ENCODE measurements around the gene TLR5. TPM values are rescaled to one million over a fixed set of nuclear protein-coding genes. Genes with fewer than 3 reads are reported as not detected.

The TLR5 gene
- polyA plus RNA-seq, 1 donor (not counting 4 experiments of a cell fraction or from before 2014, with no cell fraction given): 1.3 TPM

GRCh38 chr1:223144431-223144830, 1.4 kb upstream of the TLR5 start:
- H3K9me1 ChIP-seq (ENCODE audit: control insufficient read depth, extremely low read depth, insufficient read depth, low read length): no peaks in the 10 kb centered on the region
- peaks cover 6% of the 10 kb centered on the region for H3K4me1 ChIP-seq (ENCODE audit: control insufficient read depth, extremely low read depth, insufficient read depth, low read length)
- TF ChIP-seq, protein P1, sequence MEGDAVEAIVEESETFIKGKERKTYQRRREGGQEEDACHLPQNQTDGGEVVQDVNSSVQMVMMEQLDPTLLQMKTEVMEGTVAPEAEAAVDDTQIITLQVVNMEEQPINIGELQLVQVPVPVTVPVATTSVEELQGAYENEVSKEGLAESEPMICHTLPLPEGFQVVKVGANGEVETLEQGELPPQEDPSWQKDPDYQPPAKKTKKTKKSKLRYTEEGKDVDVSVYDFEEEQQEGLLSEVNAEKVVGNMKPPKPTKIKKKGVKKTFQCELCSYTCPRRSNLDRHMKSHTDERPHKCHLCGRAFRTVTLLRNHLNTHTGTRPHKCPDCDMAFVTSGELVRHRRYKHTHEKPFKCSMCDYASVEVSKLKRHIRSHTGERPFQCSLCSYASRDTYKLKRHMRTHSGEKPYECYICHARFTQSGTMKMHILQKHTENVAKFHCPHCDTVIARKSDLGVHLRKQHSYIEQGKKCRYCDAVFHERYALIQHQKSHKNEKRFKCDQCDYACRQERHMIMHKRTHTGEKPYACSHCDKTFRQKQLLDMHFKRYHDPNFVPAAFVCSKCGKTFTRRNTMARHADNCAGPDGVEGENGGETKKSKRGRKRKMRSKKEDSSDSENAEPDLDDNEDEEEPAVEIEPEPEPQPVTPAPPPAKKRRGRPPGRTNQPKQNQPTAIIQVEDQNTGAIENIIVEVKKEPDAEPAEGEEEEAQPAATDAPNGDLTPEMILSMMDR (optimal IDR thresholded peaks at IDR 0.05 in 1 of 3, IDR thresholded peaks at IDR 0.05 in 1 of 3, conservative IDR thresholded peaks at IDR 0.05 in 1 of 3; ENCODE audit: extremely low read depth in 1 of 3, insufficient read depth in 2 of 3, low read length in 3 of 3): no peak
- no peak for TF ChIP-seq EZH2 (IDR thresholded peaks at IDR 0.05; ENCODE audit: low read length)
- no peak overlapping the region for H3K9ac ChIP-seq (ENCODE audit: control insufficient read depth, extremely low read depth, insufficient read depth, low read length)
- H3K27me3 ChIP-seq (ENCODE audit: control insufficient read depth, extremely low read depth, insufficient read depth, low read length): no peaks in the 10 kb centered on the region
- dilution Hi-C loops (cut with MboI; ENCODE audit: extremely low pct_ligation_motif_present, low sequenced_read_pairs): no loop called here
- H3K79me2 ChIP-seq (ENCODE audit: control insufficient read depth, insufficient read depth, low read length): no peaks in the 10 kb centered on the region
- no peaks in the 10 kb centered on the region for H3K9me3 ChIP-seq (ENCODE audit: control insufficient read depth, low read depth, low read length)
- FAIRE-seq (no peak), DNase-seq (ENCODE audit: low read depth, low spot score) (no peak)
- no peaks in the 10 kb centered on the region for H3K36me3 ChIP-seq (ENCODE audit: control insufficient read depth in 2 of 2, extremely low read depth in 1 of 2, insufficient read depth in 2 of 2, low read length in 2 of 2)
- no peak overlapping the region for H2AFZ ChIP-seq (ENCODE audit: control insufficient read depth, low read length)
- H3K4me2 ChIP-seq (ENCODE audit: control insufficient read depth, extremely low read depth, insufficient read depth, low read depth, low read length): no peak overlapping the region
- no peak overlapping the region for H3K4me3 ChIP-seq (ENCODE audit: control insufficient read depth in 2 of 3, extremely low read depth in 1 of 3, insufficient read depth in 2 of 3, low read depth in 1 of 3, low read length in 3 of 3)
- no peaks in the 10 kb centered on the region for H4K20me1 ChIP-seq (ENCODE audit: control insufficient read depth, extremely low read depth, insufficient read depth, low read length)
- H3K27ac ChIP-seq (ENCODE audit: control insufficient read depth, insufficient read depth, low read length): no peak overlapping the region

- Histone ChIP-seq H2AFZ (ENCODE audit: control insufficient read depth, low read length) (peak overlapping the region; percentile 87), H3K27me3 (ENCODE audit: control insufficient read depth, extremely low read depth, insufficient read depth, low read length) (no peaks in the 10 kb centered on the region), H3K9ac (ENCODE audit: control insufficient read depth, extremely low read depth, insufficient read depth, low read length) (peak overlapping the region; percentile 49), H3K36me3 (ENCODE audit: control insufficient read depth in 2 of 2, extremely low read depth in 1 of 2, insufficient read depth in 2 of 2, low read length in 2 of 2) (no peaks in the 10 kb centered on the region), H3K79me2 (ENCODE audit: control insufficient read depth, insufficient read depth, low read length) (no peaks in the 10 kb centered on the region), H3K9me1 (ENCODE audit: control insufficient read depth, extremely low read depth, insufficient read depth, low read length) (no peaks in the 10 kb centered on the region), H3K4me1 (ENCODE audit: control insufficient read depth, extremely low read depth, insufficient read depth, low read length) (peaks cover 6% of the 10 kb centered on the region), H3K27ac (ENCODE audit: control insufficient read depth, insufficient read depth, low read length) (peak overlapping the region; percentile 10), H3K9me3 (ENCODE audit: control insufficient read depth, low read depth, low read length) (no peaks in the 10 kb centered on the region), H3K4me2 (ENCODE audit: control insufficient read depth, extremely low read depth, insufficient read depth, low read depth, low read length) (peak overlapping the region; percentile 77), H4K20me1 (ENCODE audit: control insufficient read depth, extremely low read depth, insufficient read depth, low read length) (no peaks in the 10 kb centered on the region), H3K4me3 (ENCODE audit: control insufficient read depth in 2 of 3, extremely low read depth in 1 of 3, insufficient read depth in 2 of 3, low read depth in 1 of 3, low read length in 3 of 3) (peak overlapping the region; percentile 51 to 65 (median 58))
- dilution Hi-C loops (cut with MboI; ENCODE audit: extremely low pct_ligation_motif_present, low sequenced_read_pairs): no loop called here
- FAIRE-seq (no peak), DNase-seq (ENCODE audit: low read depth, low spot score) (no peak)
- no peak for TF ChIP-seq EZH2 (IDR thresholded peaks at IDR 0.05; ENCODE audit: low read length)
- TF ChIP-seq, protein P1 (optimal IDR thresholded peaks at IDR 0.05 in 1 of 3, IDR thresholded peaks at IDR 0.05 in 1 of 3, conservative IDR thresholded peaks at IDR 0.05 in 1 of 3; ENCODE audit: extremely low read depth in 1 of 3, insufficient read depth in 2 of 3, low read length in 3 of 3): no peak
Measured at GRCh38 chr1:223143537-223144248, 645 bp upstream of the TLR5 start.
